GM12873 (cell line): ENCODE results near the gene CCNB1IP1.

Source experiments
- CTCF ChIP-seq: IDR thresholded peaks from 2 replicates; pipeline ENCODE4 v1.5.1; 2012; ENCODE audit warnings: low read depth, mild to moderate bottlenecking, moderate library complexity, low read length, control low read depth; ENCODE audit not compliant: insufficient read depth; ENCODE audit errors: missing control alignments

Gene CCNB1IP1

GRCh38 chr14:20306079-20306423 lies 27.0 kb downstream of the CCNB1IP1 start:
- no peak for TF ChIP-seq CTCF

DNA sequence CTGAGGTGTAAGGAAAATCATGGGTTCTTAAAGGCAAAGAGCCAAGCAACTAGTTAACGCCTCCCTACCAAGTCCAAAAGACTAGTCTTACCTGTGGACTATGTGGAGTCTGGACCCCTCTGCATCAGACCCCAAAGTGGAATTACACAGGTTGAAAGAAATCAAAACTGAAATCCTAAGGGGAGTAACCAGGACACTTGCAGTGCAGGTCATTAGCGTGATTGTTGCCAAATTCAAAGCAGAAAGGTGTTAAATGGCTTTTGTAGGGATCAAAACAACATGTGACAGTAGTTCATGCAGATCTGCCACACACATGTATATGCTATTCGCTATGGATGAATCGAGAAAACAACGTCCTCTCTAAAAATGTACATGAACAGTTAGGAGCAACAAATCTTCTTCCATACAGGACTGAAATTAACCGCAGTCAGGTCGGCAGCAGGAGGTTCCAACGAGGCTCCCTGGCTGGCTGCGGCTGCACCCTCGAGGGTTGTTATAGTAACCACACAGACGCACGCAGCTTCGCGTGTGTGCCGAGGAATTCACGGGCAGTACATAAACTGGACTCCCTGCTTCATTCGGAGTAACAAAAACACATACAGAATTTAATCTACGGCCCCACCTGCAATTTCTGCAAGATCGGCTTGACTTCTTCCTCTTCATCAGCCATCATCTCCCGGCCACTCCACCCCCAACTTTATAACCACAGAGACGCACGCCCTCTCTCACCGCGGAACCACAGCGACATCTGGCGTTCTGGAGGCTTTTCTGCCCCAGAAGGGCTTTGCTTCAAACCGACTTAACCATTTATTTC lies 27.6 kb downstream of the CCNB1IP1 start, which contains the start of gene TTC5:
TTC5 (minus strand) TSS at position 687 of the 814 bp plus-strand sequence; CDS start at position 673, 14 bp downstream.
- peak; percentile 92 for TF ChIP-seq CTCF

- no peak for TF ChIP-seq CTCF
Observed at GRCh38 chr14:20302042-20302755, 30.9 kb downstream of the CCNB1IP1 start.

DNA sequence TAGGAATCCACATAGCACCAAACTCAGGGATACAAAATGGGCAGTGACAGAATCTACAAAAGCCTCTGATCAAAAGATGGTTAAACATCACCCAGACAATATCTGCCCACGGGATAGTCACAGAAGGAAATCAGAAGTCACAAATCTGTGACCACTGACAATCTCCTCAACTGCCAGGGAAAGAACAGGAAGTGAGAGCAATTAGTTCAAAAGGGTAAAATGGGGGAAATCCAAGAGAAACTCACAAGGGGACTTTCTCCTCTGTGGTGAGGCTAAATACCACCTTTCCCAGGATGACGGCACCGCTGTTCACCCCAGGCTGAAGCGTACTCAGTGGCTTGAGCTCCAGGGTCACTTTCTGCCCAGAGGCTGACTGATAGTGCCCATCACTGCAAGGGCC lies 38.0 kb downstream of the CCNB1IP1 start:
- TF ChIP-seq CTCF: no peak

DNA sequence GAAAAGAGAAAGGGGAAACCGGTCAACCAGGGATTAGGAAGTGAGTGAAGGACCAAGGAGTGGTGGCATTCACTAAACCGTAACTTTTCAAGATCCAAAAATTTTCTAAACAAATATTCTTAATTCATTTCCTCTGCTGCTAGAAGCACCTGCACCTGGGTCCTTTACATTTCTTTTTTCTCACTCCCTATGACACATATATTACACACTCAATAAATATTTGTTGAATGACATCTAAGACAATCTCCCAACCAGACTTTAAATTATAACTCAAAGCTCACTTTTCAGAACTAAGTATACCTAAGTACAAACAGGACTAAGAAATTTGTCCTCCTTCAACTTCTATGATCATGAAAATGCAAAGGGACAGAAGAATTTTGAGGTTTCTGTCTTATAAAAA lies 38.4 kb downstream of the CCNB1IP1 start:
- TF ChIP-seq CTCF: no peak

GRCh38 chr14:20278414-20278813 lies 54.7 kb downstream of the CCNB1IP1 start:
- TF ChIP-seq CTCF: no peak

DNA sequence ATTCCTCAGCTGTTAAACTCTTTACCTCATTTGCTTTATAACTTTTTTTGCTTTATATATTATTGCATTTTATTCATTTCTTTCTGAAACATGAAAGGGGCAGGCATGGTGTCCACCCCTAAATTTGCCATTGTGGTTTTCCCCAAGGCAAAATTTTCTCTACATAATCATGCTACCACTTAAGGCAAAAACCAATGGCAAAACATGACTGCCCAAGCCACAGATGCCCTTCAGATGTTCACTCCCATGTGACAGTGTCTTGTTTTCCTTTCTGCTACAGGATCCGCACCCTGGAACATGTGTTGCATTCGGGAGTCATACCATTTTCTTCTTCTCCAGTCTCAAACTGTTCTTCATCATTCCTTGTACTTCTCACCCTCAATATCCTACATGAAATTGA lies 55.7 kb downstream of the CCNB1IP1 start:
- no peak for TF ChIP-seq CTCF
